Measurements from ENCODE around the gene LGR4.
"Not testable (repeated sequence)": the region's sequence is repeated elsewhere in the genome, so short reads cannot be mapped to it uniquely, and the experiment has no call there.

LGR4 gene

DNA sequence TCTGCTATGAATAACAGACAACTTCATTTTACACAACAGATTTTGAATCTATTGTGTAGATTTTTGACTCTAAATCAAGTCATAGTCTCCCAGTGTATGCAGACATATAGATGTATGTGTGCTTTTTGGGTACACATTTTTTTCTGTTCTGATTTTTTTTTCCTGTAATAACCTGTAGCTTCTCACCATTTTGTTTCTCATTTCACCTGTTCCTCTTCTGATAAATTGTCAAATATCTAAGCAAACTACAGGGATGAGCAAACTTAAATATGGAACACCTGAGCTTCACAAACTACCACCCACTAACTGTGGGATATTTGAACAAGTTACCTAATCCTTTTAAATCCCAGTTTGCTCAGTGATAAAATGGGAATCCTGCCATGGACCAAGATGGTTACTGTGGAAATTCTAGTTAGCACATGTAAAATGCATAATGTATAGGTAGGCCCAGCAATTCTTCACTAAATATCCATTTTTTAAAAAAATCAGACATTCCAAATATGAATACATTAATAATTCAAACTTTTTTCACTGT lies 15.7 kb downstream of the LGR4 start:
- no peak for DNase-seq

DNA sequence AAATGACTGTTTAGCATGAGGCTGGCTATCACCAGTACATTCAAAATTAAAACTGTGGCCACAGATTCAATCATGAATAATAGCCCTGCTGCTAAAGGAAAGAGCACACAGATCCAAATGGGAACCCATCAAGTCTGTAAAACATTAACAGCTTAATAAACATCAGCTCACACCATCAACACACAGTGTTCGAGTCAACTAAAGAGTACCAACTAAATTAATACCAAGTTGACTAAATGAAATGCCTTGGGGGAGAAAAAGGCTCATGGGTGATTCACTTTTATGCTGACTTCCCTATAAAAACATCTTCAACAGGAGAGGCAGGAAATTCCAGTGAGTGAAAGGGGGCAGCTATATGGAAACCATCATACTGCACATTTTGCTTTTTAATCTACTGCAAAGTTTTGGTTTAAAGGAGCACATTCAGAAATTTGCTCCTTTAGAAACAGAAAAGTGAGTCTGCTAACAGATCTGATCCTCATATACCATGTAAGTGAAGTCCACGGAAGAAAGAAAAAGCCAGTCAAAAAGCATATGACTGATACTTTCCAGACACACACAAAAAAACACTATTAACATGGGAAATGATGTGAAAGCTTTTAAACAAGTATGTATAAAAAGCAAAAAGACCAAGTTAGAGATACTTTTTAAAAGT lies 16.3 kb downstream of the LGR4 start:
- DNase-seq, result no peak

DNA sequence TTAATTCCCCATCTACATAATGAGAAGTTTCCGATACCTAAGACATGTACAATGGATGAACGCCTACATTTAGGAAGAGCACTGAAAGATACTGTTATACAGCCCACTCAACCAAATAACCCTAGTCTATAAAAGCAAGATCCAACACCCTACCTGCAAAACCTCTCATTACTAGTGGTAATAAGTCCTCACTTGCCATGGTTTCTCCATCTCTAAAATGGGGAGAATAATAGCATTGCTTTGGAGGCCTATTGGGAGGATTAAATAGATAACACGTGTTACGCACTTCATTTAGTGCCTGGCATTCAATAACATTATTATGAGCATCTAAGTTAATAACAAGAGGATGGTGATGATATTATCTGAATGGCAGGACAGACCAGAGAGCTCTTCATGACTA lies 16.9 kb downstream of the LGR4 start:
- no peak for DNase-seq

DNA sequence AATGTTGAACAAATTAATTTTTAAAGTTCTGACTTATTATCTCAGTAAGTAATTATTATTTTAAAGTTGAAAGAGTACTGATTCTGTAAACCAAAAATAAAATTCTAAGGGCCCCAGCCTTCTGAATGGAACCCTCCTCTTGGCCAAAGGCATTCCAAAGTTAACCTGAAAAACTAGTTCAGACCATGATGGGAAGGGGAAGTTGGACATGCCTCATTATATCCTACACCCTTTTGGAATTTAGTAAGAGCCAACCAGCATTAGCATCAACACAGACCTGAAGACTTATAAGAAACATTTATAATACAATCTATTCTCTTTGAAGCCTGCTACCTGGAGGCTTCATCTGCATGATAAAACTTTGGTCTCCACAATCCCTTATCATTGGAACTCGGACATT lies 18.9 kb downstream of the LGR4 start:
- DNase-seq, result no peak

DNA sequence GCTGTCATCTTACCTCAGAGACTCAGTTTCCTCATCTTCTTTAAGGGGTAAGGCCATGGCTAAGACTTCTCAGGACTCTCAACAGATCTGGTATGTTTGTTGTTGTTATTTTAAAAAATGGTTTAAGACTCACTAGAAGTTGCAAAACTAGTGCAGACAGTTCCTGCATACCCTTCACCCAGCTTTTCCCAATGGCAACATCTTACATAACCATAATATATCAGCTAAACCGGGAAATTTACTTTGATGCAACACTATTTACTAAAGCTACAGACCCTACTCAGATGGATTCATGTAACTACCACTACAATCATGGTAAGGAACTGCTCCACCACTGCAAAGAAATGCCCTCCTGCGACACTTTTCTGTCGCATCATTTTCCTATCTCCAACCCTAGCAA lies 20.4 kb downstream of the LGR4 start:
- DNase-seq, result no peak

DNA sequence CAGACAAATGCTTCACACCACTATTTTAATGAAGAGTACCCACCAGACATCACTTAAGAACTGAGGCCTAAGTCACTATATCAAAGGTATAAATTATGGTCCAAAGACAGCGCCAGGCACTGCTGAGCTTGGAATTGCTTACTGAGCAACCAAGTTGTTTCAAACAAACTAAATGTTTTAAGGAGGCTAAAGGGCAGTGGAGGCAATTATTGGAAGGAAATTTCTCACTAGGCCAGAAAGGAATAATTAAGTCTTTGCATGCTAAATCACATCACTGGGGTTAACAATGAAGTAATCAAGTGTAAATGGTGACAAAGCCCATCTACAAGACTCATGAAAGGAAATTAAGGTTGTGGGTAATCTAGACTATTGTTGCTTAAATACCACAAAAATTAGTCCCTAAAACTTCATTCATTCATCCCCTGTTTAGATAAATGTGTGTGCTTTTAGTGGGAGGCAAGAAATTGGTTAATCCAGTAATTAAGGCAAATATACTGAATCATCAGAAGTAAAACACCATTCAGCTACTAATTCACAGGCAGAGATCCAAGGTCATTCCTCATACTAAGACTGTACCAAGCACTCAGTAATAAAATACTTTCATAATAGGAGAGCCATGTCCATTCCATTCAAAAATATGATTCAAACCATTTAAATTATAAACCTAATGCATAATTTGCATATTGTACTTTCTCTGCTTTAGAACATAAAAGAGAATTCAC lies 21.2 kb downstream of the LGR4 start:
- no peak for DNase-seq

DNA sequence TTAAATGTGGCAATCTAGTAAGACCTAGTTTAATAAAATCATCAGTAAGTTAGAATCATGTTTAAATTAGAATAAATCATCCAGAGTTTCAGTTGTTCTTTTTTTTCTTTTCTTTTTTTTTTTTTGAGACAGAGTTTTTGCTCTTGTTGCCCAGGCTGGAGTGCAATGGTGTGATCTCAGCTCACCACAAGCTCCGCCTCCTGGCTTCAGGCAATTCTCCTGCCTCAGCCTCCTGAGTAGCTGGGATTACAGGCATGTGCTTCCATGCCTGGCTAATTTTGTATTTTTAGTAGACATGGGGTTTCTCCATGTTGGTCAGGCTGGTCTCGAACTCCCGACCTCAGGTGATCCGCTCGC lies 24.4 kb downstream of the LGR4 start:
- not testable (repeated sequence) for DNase-seq

DNA sequence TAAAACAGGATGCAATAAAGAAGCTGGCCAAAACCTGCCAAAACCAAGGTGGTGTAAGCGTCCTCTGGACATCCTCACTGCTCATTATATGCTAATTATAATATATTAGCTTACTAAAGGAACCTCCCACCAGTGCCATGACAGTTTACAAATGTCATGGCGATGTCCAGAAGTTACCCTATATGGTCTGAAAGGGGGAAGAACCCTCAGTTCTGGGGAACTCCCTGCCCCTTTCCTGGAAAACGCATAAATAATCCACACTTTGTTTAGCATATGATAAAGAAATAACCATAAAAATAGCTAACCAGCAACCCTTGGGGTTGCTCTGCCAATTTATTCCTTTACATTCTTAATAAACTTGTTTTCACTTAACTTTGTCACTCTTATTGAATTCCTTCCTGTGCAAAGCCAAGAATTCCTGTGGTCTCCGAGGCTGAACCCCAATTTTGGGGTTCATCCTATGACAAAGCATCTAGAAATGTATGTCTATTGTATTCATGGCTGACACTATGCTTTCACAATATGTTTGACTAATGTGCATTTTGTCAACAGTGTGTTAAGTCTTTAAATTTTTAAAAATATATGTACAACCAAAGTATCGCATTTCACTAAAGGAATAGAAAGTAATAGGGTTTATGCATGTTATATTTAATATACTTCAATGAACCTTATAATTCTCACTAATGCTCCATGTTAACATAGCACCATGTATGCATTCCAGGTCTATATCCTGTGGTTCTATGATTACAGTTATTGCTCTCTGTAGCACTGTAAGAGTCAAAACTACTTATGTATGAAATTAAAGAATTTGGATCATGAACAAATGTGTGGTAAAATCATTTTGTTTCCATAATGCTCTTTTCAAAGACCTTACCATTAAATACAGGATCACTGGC lies 25.1 kb downstream of the LGR4 start:
- no peak for DNase-seq

DNA sequence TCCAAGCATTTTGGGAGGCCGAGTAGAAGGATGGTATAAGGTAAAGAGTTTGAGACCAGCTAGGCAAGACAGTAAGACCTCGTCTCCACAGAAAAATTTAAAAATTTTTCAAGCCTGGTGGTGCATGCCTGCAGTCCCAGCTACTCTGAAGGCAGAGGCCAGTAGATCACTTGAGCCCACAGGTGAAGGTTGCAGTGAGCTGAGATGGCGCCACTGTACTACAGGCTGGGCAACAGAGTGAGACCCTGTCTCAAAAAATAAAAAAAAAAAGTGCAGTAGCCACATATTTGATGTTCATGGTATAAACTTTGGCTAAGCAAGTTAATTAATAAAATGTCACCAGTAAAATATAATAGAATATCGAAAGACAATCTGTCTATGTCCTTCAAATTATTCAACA lies 27.0 kb downstream of the LGR4 start:
- no peak for DNase-seq

DNA sequence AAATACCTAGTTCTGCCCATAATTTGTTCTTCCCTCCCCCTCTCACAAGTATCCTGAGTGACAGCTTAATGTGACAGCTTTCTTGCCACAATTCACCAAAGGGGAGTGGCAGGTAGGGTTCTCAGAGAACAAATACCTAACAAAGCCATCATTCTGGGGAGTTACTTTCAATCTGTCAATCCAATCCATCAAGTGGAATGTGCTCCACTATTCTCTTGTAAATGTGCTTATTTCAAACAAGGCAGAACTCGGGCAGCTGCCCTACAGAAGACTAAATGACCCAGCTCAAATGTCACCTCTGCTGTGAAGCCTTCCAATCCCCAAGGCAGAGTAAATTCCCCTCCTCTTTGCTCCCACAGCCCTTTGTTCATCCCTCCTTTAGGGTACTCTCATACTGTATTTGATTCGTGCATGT lies 27.8 kb downstream of the LGR4 start:
- peak; percentile 65 for DNase-seq

DNA sequence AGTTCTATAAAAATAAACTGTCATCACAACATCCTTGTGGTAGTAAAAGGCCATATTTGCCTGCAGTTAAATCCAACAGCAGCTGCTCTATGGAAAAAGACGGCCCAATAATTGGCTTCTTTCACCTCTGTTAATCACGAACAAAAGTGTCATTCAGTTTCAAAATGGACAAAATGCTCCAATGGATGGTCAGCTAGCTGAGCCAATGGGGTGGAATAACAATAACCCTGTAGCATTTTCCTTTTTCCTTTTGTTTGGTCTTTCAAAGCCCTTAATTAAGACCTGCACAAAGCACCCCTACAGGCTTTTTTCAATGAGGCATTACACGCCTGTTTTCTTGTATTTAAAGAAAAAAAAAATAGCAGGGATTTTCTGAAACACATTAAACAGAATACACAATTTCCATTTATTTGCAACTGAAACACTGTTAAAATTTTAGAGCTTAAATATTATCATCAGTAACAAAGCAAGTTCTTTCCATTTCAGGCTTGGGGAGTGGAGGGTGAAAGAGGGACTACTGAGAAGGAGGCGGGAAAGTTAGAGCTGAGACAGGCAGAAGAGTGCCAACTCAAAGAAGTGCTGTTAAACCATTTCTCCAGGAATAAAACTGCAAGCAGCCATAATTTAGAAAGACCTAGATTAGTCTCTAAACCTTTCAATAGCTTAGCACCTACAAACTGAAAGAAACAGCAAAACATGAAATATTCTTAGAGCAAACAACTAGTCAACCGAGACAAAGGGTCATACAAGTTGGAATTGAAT lies 28.7 kb downstream of the LGR4 start:
- peak; percentile 56 for DNase-seq

DNA sequence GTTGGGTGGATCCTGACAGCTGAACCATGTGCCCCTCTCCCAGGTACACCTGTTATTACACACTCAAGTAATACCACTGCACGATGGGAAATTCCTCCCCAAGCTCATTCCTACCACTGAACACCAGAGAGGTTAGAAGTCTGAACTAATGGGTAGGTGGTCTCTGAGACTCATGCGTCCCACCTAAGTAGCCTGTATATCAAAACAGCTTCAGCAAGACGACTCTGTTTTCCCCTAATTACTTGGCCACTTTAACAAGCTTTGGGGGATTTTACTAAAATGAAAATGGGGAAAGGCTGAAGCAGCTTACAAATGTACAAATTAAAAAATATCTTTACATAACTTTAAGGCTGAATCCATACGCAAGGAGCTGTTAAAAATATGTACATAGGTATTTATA lies 29.4 kb downstream of the LGR4 start:
- DNase-seq, result no peak

DNA sequence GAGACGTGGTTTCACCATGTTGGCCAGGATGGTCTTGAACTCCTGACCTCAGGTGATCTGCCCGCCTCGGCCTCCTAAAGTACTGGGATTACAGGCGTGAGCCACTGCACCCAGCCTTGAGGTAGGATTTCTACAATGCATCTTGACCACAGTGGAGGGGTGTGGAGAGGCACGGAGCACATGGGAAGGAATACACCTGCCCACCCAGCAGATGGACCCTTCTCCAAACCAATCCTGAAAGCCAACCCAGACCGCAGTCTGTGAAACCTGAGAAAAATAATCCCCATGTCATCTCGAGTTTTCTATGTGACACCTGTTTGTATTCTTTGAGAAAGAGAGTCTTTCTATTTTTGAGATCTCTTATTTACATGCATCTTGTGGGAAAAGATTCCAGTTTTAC lies 32.5 kb downstream of the LGR4 start:
- DNase-seq, result no peak

DNA sequence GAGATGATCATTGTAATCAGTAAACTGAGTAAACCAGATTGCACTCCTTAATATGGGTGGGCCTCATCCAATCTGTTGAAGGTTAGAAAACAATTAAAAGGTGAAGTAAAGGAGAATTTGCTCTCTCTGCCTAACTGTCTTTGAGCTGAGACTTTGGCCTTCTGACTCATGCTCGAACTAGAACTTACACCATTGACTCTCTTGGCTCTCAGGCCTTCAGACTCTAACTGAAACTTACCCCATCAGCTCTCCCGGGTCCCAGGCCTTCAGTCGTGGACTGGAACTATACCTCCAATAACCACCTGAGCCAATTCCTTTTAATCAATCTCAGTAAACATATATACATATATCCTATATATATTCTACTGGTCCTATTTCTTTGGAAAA lies 34.0 kb downstream of the LGR4 start:
- no peak for DNase-seq

DNA sequence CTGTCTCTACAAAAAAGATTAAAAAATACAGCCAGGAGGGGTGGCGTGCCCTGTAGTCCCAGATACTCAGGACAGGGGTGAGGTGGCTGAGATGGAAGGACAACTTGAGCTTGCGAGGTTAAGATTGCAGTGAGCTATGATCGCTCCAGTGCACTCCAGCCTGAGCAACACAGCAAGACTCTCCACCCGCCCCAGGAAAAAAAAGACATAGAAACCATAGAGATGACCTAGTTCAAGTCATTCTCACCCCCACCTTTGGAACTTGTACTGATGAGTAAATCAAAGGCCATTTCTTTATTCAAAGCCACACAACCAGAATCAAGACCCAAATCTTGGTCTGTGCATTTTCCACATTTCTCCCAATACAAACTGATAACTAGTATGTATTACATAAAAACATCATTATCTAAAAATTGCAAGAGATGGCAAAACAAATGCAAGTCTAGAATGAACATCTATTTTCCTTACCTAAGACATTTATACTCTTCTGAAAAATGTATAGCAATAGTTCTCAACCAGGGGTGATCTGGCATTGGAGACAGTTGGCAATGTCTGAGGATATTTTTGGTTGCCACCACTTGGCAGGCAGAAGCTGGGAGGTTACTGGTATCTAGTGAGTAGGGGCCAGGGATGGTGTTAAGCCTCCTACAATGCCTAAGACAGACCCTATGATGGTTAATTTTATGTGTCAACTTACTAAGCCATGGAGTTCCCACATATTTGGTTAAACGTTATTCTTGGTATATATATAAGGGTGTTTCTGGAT lies 34.6 kb downstream of the LGR4 start:
- DNase-seq, result no peak

DNA sequence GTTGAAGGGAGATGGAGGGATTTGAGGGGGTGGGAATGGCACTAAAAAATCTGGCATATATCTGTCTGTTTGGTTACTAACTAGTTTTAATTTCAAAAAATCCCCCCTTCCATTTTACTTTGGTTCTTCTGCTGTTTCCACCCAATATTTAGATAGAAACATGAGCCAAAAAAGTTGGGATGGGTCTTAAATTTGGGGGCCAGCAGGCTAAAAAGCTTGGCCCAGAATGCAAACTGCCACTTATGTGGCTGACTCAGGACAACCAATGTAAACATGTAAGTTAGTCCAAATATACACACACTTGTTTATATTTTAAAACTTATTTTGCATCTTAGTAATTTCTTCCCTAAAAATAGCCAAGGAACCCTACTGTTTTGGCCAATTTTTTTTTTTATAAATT lies 35.7 kb downstream of the LGR4 start:
- no peak for DNase-seq

DNA sequence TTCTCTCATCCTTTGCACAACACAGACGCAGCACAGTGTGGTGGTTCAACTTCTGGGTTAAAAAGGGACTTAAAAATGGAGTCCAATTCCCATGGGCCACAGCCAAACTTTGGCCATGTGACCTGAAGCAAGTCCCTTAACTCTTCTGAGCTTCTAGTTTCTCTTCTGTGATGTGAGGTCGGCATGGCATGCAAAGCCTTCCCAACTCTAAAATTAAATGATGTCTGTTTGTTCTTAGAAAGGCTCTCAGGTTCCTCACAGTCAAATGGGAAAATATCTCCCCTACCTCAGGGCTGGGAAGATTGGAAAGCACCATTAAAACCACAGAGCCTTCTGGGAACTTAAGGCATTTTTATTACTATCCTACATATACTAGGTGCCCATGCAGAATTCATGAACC lies 38.8 kb downstream of the LGR4 start:
- DNase-seq, result no peak

DNA sequence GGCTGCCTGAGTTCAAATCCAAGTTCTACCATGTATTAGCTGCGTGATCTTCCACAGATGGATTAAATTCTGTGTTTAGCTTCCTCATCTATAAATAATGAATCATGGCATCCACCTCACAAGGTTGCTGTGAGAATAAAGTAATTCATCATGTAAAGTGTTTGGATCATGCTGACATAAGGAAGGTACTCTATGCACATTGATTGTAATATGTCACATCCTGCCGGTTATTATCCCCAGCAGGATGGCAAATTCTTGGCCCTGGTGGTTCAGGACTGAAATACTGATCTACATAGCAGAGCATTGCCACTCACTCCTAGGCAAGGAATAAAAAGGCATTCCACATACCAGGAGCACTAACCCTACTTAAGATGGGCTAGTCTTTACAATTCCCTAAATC lies 40.8 kb downstream of the LGR4 start:
- no peak for DNase-seq

DNA sequence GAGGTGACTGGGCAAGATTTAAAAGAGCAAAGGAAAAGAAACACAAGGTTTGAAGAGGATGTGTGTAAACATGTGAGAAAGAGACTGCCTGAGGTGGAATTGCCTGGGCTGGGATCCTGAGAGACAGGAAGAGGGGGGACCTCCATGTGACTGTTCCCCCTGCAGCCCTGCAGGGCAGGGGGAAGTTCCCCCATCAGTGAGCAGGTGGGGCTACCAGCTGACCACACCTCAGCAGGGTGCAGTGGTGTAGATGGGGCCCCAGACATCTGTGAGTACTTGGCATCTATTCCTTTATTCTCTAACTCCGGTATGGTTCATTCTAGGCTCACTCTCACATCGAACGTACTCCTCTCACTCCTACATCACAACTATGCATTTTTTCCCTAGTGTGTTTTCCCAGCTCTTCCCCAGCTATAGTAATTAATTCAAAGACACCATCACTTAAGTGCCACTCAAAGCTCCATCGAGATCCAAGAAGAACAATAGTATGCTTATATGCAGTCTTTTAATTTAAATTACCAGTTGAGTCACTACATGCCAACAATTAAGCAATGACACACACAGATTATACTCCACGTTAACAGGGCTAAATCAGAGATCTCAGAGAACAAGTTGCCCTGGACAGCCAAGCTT lies 42.7 kb downstream of the LGR4 start:
- DNase-seq, result peak; percentile 40

DNA sequence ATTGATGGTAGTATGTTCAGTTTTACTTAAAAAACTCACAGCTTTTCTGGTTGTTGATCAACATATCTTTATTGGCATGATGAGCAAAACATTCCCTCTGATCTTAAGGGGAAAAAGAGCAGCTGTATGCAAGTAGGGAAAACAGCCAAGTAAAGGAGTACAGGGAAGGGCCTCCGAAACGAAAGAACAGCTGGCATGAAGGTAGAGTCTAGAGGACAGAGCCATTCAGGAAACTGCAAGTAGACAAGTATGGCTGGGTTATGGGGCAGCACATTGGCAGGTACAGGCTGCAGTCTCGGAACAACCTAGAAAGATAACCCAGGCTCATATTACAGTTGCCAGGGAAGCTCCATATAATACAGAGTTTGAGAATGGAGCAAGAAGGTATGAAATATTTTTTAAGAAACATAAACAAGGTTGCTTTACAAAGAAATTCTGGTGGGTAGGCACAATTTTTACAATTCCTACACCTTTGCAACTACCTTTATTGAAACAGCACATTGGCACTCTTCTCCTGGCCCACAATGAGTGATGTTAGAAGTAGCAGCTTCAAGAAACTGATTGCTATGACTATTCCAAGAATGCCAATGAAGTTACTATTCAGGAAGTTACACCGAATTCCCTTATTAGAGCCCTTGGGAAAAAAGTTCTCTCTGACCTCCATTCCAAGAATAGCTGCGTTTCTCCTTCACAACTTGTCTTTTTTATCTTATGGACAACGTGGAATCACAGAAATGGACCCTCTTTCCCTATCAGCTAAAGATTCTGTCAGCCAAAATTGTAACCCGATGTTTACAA lies 45.2 kb downstream of the LGR4 start:
- no peak for DNase-seq

DNA sequence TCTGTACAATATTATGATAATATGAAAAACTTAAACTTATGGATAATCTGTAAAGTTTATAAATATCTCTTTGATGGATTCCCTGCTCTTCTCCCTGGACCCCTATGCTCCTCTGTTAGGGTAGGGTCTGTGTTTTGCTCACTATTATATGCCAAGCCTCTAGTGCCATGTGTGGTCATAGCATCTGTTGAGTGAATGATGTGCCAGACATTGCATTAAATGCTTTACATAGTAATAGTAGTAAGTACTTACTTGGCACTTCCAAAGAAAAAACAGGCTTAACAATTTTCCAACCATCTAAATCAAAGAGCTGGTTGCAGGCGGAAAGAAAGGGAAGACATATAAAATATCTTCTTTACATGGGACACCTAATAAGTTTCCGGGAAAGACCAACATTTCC lies 46.8 kb downstream of the LGR4 start:
- no peak for DNase-seq
